Bone marrow (tissue), 2 donors: ENCODE measurements around the gene ATF2.
A peak's percentile ranks its signal among the peaks of the same experiment; 100 is the strongest.
"Not testable (repeated sequence)": the region's sequence is repeated elsewhere in the genome, so short reads cannot be mapped to it uniquely, and the experiment has no call there.

ENCODE experiments used
- DNase-seq, 2 donors: peaks; one replicate each; lab custom pipeline; 2025; lab: John Stamatoyannopoulos, UW

Gene ATF2

GRCh38 chr2:175084117-175084516, 83.9 kb downstream of the ATF2 start:
- not testable (repeated sequence) for DNase-seq

GRCh38 chr2:175080479-175080878, 87.5 kb downstream of the ATF2 start:
- DNase-seq: no peak

GRCh38 chr2:175076272-175076671, 91.7 kb downstream of the ATF2 start:
- no peak for DNase-seq

GRCh38 chr2:175074478-175074877, 93.5 kb downstream of the ATF2 start:
- DNase-seq: no peak

GRCh38 chr2:175068534-175068933, 99.5 kb downstream of the ATF2 start:
- no peak for DNase-seq

- DNase-seq: no peak
These were observed 101.6 kb downstream of the ATF2 start for GRCh38 chr2:175066411-175066810.

GRCh38 chr2:175064797-175065196, 103.2 kb downstream of the ATF2 start:
- DNase-seq: no peak

- DNase-seq: no peak
These were observed 104.3 kb downstream of the ATF2 start for GRCh38 chr2:175063741-175064140.

GRCh38 chr2:175062787-175063585, 105.0 kb downstream of the ATF2 start:
- no peak for DNase-seq

GRCh38 chr2:175057078-175057685, 110.8 kb downstream of the ATF2 start:
- DNase-seq: no peak

GRCh38 chr2:175055993-175056392, 112.0 kb downstream of the ATF2 start:
- DNase-seq: no peak

- DNase-seq: no peak
These were observed 113.7 kb downstream of the ATF2 start for GRCh38 chr2:175054340-175054739.

GRCh38 chr2:175049661-175050060, 118.3 kb downstream of the ATF2 start:
- no peak for DNase-seq

- DNase-seq: no peak
These were observed 119.7 kb downstream of the ATF2 start for GRCh38 chr2:175048275-175048674.

GRCh38 chr2:175039490-175039889, 128.5 kb downstream of the ATF2 start:
- no peak for DNase-seq

- no peak for DNase-seq
These were observed 129.0 kb downstream of the ATF2 start for GRCh38 chr2:175039031-175039430.

GRCh38 chr2:175037941-175038340, 130.1 kb downstream of the ATF2 start:
- no peak for DNase-seq

GRCh38 chr2:175036582-175037018, 131.4 kb downstream of the ATF2 start:
- DNase-seq: peak in 1 of 2 donors; percentile 10

GRCh38 chr2:175035806-175036205, 132.2 kb downstream of the ATF2 start:
- no peak for DNase-seq

- no peak for DNase-seq
These were observed 133.3 kb downstream of the ATF2 start for GRCh38 chr2:175034716-175035115.

- no peak for DNase-seq
These were observed 137.4 kb downstream of the ATF2 start for GRCh38 chr2:175030380-175031271.

- no peak for DNase-seq
These were observed 140.2 kb downstream of the ATF2 start for GRCh38 chr2:175027755-175028154.

- no peak for DNase-seq
These were observed 141.6 kb downstream of the ATF2 start for GRCh38 chr2:175026385-175026784.
